Activated effector memory CD4-positive, alpha-beta T cell treated with Interleukin-2 at 50 U/mL for 16 hours (primary cell): Measurements from ENCODE around the gene ABCB11.
"Not testable (repeated sequence)": the region's sequence is repeated elsewhere in the genome, so short reads cannot be mapped to it uniquely, and the experiment has no call there.

Experiments used
- DNase-seq: peaks from one replicate; pipeline ENCODE4 v3.0.0-alpha.2; 2020

The ABCB11 gene

GRCh38 chr2:169041594-169041993 lies 10.5 kb upstream of the ABCB11 start:
- no peak for DNase-seq

GRCh38 chr2:169039702-169040101 lies 8.6 kb upstream of the ABCB11 start:
- no peak for DNase-seq

- DNase-seq: no peak
These were observed 7.2 kb upstream of the ABCB11 start for GRCh38 chr2:169038338-169038757.

GRCh38 chr2:169036736-169037440 lies 5.8 kb upstream of the ABCB11 start:
- no peak for DNase-seq

GRCh38 chr2:169035887-169036286 lies 4.8 kb upstream of the ABCB11 start:
- no peak for DNase-seq

GRCh38 chr2:169034984-169035544 lies 3.9 kb upstream of the ABCB11 start:
- DNase-seq: no peak

GRCh38 chr2:169034256-169034655 lies 3.1 kb upstream of the ABCB11 start:
- DNase-seq: no peak

- DNase-seq: no peak
These were observed 1.8 kb downstream of the ABCB11 start for GRCh38 chr2:169029341-169029740.

GRCh38 chr2:169027234-169027633 lies 3.9 kb downstream of the ABCB11 start:
- DNase-seq: no peak

GRCh38 chr2:169026056-169026455 lies 5.1 kb downstream of the ABCB11 start:
- no peak for DNase-seq

GRCh38 chr2:169023161-169023560 lies 8.0 kb downstream of the ABCB11 start:
- DNase-seq: no peak

GRCh38 chr2:169018390-169018789 lies 12.7 kb downstream of the ABCB11 start:
- DNase-seq: no peak

- no peak for DNase-seq
These were observed 15.2 kb downstream of the ABCB11 start for GRCh38 chr2:169015943-169016342.

GRCh38 chr2:169014780-169015179 lies 16.3 kb downstream of the ABCB11 start:
- no peak for DNase-seq

GRCh38 chr2:169013628-169014026 lies 17.5 kb downstream of the ABCB11 start:
- no peak for DNase-seq

GRCh38 chr2:169012812-169013627 lies 18.1 kb downstream of the ABCB11 start:
- DNase-seq: no peak

- DNase-seq: not testable (repeated sequence)
These were observed 18.8 kb downstream of the ABCB11 start for GRCh38 chr2:169012191-169012792.

GRCh38 chr2:169011698-169012097 lies 19.4 kb downstream of the ABCB11 start:
- DNase-seq: no peak

GRCh38 chr2:169010633-169011460 lies 20.3 kb downstream of the ABCB11 start:
- no peak for DNase-seq

GRCh38 chr2:169009865-169010579 lies 21.1 kb downstream of the ABCB11 start:
- DNase-seq: no peak

GRCh38 chr2:169007941-169008340 lies 23.2 kb downstream of the ABCB11 start:
- DNase-seq: no peak

- DNase-seq: no peak
These were observed 23.8 kb downstream of the ABCB11 start for GRCh38 chr2:169007356-169007755.
